Skeletal muscle satellite cell (primary cell): Measurements from ENCODE around the gene LMBR1.
A peak's percentile ranks its signal among the peaks of the same experiment; 100 is the strongest.

Source experiments
- H3K27me3 ChIP-seq: 2 replicates; pipeline ENCODE4 v1.7.0; 2013; ENCODE audit warnings: low read length; ENCODE audit not compliant: control insufficient read depth, insufficient read depth
- H3K36me3 ChIP-seq: 2 replicates; pipeline ENCODE4 v1.7.0; 2013; ENCODE audit warnings: mild to moderate bottlenecking, control low read depth, low read length; ENCODE audit not compliant: insufficient read depth
- H3K4me1 ChIP-seq: 2 replicates; pipeline ENCODE4 v1.7.0; 2013; ENCODE audit warnings: low read length; ENCODE audit not compliant: control insufficient read depth, insufficient read depth
- H3K4me2 ChIP-seq: 2 replicates; pipeline ENCODE4 v1.7.0; 2013; ENCODE audit warnings: mild to moderate bottlenecking, low read length
- H3K4me3 ChIP-seq: 2 replicates; pipeline ENCODE4 v1.7.0; 2013; ENCODE audit warnings: low read length
- H3K9ac ChIP-seq: 2 replicates; pipeline ENCODE4 v1.7.0; 2013; ENCODE audit warnings: mild to moderate bottlenecking, low read depth, low read length, moderate library complexity
- H3K9me3 ChIP-seq: replicated peaks from 2 replicates; pipeline ENCODE4 v1.7.0; 2013; ENCODE audit warnings: mild to moderate bottlenecking, control low read depth, low read length

LMBR1 gene

GRCh38 chr7:156675721-156676120 lies 217.3 kb downstream of the LMBR1 start:
- Histone ChIP-seq H3K4me1 (no peaks in the 10 kb centered on the region), H3K9ac (no peak overlapping the region), H3K4me2 (no peak overlapping the region), H3K36me3 (peaks cover 8% of the 10 kb centered on the region), H3K9me3 (no peaks in the 10 kb centered on the region), H3K27me3 (no peaks in the 10 kb centered on the region), H3K4me3 (no peak overlapping the region)

DNA sequence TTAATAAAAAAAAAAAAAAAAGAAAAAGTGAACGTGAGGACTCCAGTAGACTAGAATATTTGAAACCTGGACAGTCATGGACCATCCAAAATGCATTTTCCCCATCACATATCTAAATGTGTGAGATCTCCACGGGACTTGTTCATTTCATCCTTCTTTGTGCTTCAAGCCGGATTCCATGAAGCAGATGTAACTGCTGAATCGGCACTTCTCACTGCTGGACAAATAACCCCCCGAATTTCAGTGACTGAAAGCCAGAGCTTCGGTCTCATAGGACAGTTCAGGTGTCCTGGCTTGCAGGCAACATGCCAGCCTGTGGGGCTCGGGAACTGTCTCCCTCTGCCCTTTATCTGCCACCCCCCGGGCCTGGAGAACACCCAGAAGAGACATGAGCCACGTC lies 219.1 kb downstream of the LMBR1 start:
- no peak overlapping the region for H3K9ac ChIP-seq
- no peak overlapping the region for H3K4me2 ChIP-seq
- H3K27me3 ChIP-seq, result no peaks in the 10 kb centered on the region
- no peaks in the 10 kb centered on the region for H3K4me1 ChIP-seq
- peaks cover under 1% of the 10 kb centered on the region for H3K36me3 ChIP-seq
- no peak overlapping the region for H3K4me3 ChIP-seq
- no peaks in the 10 kb centered on the region for H3K9me3 ChIP-seq

GRCh38 chr7:156673454-156673853 lies 219.5 kb downstream of the LMBR1 start:
- Histone ChIP-seq H3K4me3 (no peak overlapping the region), H3K36me3 (no peaks in the 10 kb centered on the region), H3K27me3 (no peaks in the 10 kb centered on the region), H3K9me3 (no peaks in the 10 kb centered on the region), H3K9ac (no peak overlapping the region), H3K4me1 (no peaks in the 10 kb centered on the region), H3K4me2 (no peak overlapping the region)

GRCh38 chr7:156669035-156669828 lies 223.8 kb downstream of the LMBR1 start:
- no peaks in the 10 kb centered on the region for H3K9me3 ChIP-seq
- H3K36me3 ChIP-seq, result no peaks in the 10 kb centered on the region
- H3K27me3 ChIP-seq, result no peaks in the 10 kb centered on the region
- H3K4me3 ChIP-seq, result no peak overlapping the region
- no peaks in the 10 kb centered on the region for H3K4me1 ChIP-seq
- H3K4me2 ChIP-seq, result no peak overlapping the region
- no peak overlapping the region for H3K9ac ChIP-seq

GRCh38 chr7:156668130-156668741 lies 224.7 kb downstream of the LMBR1 start:
- Histone ChIP-seq H3K4me2 (no peak overlapping the region), H3K9me3 (no peaks in the 10 kb centered on the region), H3K4me1 (no peaks in the 10 kb centered on the region), H3K36me3 (no peaks in the 10 kb centered on the region), H3K4me3 (no peak overlapping the region), H3K9ac (no peak overlapping the region), H3K27me3 (no peaks in the 10 kb centered on the region)

DNA sequence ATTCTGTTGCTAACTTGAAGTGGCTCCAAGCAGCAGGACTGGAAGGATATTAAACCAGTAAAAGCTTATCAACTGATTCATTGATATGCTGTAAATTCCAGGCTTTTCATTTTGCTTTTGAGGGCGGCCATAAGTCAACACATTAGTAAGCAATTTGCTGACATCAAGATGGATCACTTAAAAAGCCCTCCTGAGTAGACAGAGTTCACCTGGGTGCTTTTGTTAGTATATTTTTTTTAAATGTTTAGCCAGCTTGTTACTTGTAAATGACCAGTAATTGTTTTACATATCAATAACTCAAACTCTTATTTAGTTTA lies 225.9 kb downstream of the LMBR1 start:
- Histone ChIP-seq H3K27me3 (no peaks in the 10 kb centered on the region), H3K4me1 (no peaks in the 10 kb centered on the region), H3K9ac (no peak overlapping the region), H3K9me3 (no peaks in the 10 kb centered on the region), H3K36me3 (no peaks in the 10 kb centered on the region), H3K4me3 (no peak overlapping the region), H3K4me2 (no peak overlapping the region)

DNA sequence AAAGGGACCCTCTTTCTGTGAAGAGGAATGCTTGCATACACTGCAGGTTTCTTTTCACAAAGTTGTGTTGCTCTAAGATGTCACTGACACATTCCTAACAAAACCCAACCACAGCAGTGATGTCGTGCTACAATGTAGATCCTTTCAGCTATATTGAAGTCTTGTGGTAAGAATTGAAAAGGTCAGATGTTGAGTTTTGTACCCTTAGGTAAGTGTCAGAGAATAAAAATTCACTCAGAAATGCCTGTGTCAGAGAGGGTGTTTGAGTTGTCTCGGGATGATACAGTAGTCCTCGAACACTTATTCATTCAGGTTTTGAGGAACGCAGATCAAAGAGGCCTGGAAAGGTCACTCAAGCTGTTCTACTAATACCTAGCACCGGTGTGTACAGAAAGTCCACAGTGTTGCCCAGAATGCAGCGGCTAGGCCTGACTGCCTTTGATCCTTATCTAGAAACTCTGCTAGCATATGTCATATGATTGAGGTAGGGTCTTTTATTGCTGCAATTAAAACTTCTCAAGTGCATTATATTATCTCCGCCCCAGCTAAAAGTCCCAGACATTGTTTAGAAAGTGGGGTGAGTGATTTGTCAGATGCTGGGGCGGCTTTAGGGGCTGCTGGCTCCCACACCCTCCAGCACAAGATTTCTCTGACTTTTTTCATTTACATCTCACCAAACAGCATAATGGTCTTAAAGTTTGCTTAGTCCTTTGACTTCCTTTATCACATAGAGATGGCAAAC lies 226.4 kb downstream of the LMBR1 start:
- Histone ChIP-seq H3K4me1 (no peaks in the 10 kb centered on the region), H3K27me3 (no peaks in the 10 kb centered on the region), H3K9ac (no peak overlapping the region), H3K36me3 (no peaks in the 10 kb centered on the region), H3K4me3 (no peak overlapping the region), H3K4me2 (no peak overlapping the region), H3K9me3 (no peaks in the 10 kb centered on the region)

DNA sequence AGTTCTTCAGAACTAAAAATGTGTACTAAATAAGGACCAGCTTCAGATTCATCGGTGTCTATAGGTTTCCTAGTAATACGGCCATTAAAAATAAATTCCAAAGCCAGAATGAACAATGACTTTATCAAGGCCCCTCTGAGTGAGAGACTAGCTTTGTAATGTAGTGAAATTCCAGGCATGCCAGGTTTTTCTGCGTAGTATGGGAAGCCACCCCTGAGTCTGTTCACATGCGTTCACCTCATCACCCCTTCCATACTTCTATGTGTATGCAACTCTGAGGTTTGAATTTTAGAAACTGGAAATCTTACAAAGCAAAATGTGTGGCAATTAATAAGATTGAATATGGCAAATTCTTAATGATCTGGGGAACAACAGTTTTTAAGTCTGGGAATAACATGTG lies 227.9 kb downstream of the LMBR1 start:
- no peak overlapping the region for H3K4me2 ChIP-seq
- no peaks in the 10 kb centered on the region for H3K9me3 ChIP-seq
- H3K4me1 ChIP-seq, result peaks cover 3% of the 10 kb centered on the region
- no peaks in the 10 kb centered on the region for H3K36me3 ChIP-seq
- no peak overlapping the region for H3K9ac ChIP-seq
- no peak overlapping the region for H3K4me3 ChIP-seq
- no peaks in the 10 kb centered on the region for H3K27me3 ChIP-seq

DNA sequence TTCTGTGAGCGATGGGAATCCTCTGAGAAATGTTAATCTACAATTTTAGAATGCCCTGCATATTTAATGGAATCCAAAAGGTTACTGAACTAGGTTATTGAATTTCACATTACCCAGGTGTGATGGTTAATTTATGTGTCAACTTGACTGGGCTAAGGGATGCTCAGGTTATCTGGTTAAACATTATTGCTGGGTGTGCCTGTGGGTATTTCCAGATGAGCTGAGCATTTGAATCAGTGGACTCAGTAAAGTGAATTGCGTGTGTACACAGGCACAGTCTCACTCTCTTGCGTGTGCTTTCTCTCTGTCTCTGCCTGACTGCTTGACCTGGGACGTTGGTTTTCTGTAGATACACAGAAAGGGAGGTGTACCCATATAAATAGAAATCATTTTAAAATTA lies 230.7 kb downstream of the LMBR1 start:
- no peaks in the 10 kb centered on the region for H3K27me3 ChIP-seq
- no peak overlapping the region for H3K4me3 ChIP-seq
- peaks cover 4% of the 10 kb centered on the region for H3K4me1 ChIP-seq
- no peak overlapping the region for H3K4me2 ChIP-seq
- no peaks in the 10 kb centered on the region for H3K36me3 ChIP-seq
- H3K9me3 ChIP-seq, result no peaks in the 10 kb centered on the region
- H3K9ac ChIP-seq, result no peak overlapping the region

GRCh38 chr7:156661637-156662036 lies 231.3 kb downstream of the LMBR1 start:
- Histone ChIP-seq H3K36me3 (no peaks in the 10 kb centered on the region), H3K9me3 (no peaks in the 10 kb centered on the region), H3K4me2 (no peak overlapping the region), H3K9ac (no peak overlapping the region), H3K27me3 (no peaks in the 10 kb centered on the region), H3K4me1 (peaks cover 4% of the 10 kb centered on the region), H3K4me3 (no peak overlapping the region)

- Histone ChIP-seq H3K27me3 (no peaks in the 10 kb centered on the region), H3K36me3 (no peaks in the 10 kb centered on the region), H3K4me2 (peak overlapping the region; percentile 17), H3K9me3 (no peaks in the 10 kb centered on the region), H3K4me1 (peaks cover 4% of the 10 kb centered on the region), H3K9ac (no peak overlapping the region), H3K4me3 (no peak overlapping the region)
These were observed 233.0 kb downstream of the LMBR1 start for GRCh38 chr7:156659961-156660360.
